MM.1S (cell line): ENCODE results near the gene MMP20.

ENCODE experiments used
- DNase-seq: peaks from one replicate; pipeline ENCODE4 v3.0.0-alpha.2; 2015
- H2AFZ ChIP-seq: fragments of 300-600 bp; sonication (generic); 2 replicates; pipeline ENCODE4 v1.6.0; 2016; ENCODE audit warnings: antibody characterized with exemption, low read length
- H3F3A ChIP-seq: fragments of 300-600 bp; sonication (generic); 2 replicates; pipeline ENCODE4 v1.6.1; 2016; ENCODE audit warnings: mild to moderate bottlenecking, antibody characterized with exemption, low read length, moderate library complexity, mixed read lengths; ENCODE audit not compliant: insufficient read depth
- H3K27ac ChIP-seq: fragments of 300-600 bp; sonication (generic); 2 replicates; pipeline ENCODE4 v1.5.1; 2016; ENCODE audit warnings: mild to moderate bottlenecking, low read length
- H3K27me3 ChIP-seq: fragments of 300-600 bp; sonication (generic); replicated peaks from 2 replicates; pipeline ENCODE4 v1.6.0; 2016; ENCODE audit warnings: low read length; ENCODE audit not compliant: insufficient read depth
- H3K36me3 ChIP-seq: fragments of 300-600 bp; sonication (generic); replicated peaks from 2 replicates; pipeline ENCODE4 v1.6.1; 2016; ENCODE audit warnings: mild to moderate bottlenecking, low read length, mixed read lengths; ENCODE audit not compliant: insufficient read depth
- H3K4me1 ChIP-seq: fragments of 300-600 bp; sonication (generic); 2 replicates; pipeline ENCODE4 v1.6.1; 2016; ENCODE audit warnings: low read length, mixed read lengths
- H3K4me2 ChIP-seq: fragments of 300-600 bp; sonication (generic); 2 replicates; pipeline ENCODE4 v1.6.0; 2016; ENCODE audit warnings: low read depth, low read length
- H3K4me3 ChIP-seq: fragments of 300-600 bp; sonication (generic); 2 replicates; pipeline ENCODE4 v1.5.1; 2016; ENCODE audit warnings: low read length, mixed read lengths
- H3K79me2 ChIP-seq: fragments of 300-600 bp; sonication (generic); 2 replicates; pipeline ENCODE4 v1.6.1; 2016; ENCODE audit warnings: mixed run types, low read length, mixed read lengths
- H3K9ac ChIP-seq: fragments of 300-600 bp; sonication (generic); 2 replicates; pipeline ENCODE4 v1.6.1; 2016; ENCODE audit warnings: low read length, mixed read lengths
- H3K9me2 ChIP-seq: fragments of 300-600 bp; sonication (generic); replicated peaks from 2 replicates; pipeline ENCODE4 v1.6.1; 2016; ENCODE audit warnings: mild to moderate bottlenecking, low read length, mixed read lengths; ENCODE audit not compliant: insufficient read depth
- H3K9me3 ChIP-seq: fragments of 300-600 bp; sonication (generic); replicated peaks from 2 replicates; pipeline ENCODE4 v1.6.1; 2016; ENCODE audit warnings: mild to moderate bottlenecking, low read length, mixed read lengths; ENCODE audit not compliant: insufficient read depth
- H4K20me1 ChIP-seq: fragments of 300-600 bp; sonication (generic); 2 replicates; pipeline ENCODE4 v1.6.1; 2016; ENCODE audit warnings: mild to moderate bottlenecking, low read length, moderate library complexity, mixed read lengths; ENCODE audit not compliant: insufficient read depth
- CTCF ChIP-seq: fragments of 300-600 bp; sonication (generic); IDR thresholded peaks from 2 replicates; pipeline ENCODE4 v1.5.1; 2016; ENCODE audit warnings: antibody characterized with exemption, low read length, mixed read lengths
- EZH2 ChIP-seq: fragments of 300-600 bp; sonication (generic); optimal IDR thresholded peaks from 2 replicates; pipeline ENCODE3; 2017; ENCODE audit warnings: low read depth, mild to moderate bottlenecking, antibody characterized with exemption, low read length, mixed read lengths
- EZH2phosphoT487 ChIP-seq: fragments of 300-600 bp; sonication (generic); IDR thresholded peaks from 2 replicates; pipeline ENCODE4 v1.6.1; 2018; ENCODE audit warnings: antibody characterized with exemption, low read length

Gene MMP20

DNA sequence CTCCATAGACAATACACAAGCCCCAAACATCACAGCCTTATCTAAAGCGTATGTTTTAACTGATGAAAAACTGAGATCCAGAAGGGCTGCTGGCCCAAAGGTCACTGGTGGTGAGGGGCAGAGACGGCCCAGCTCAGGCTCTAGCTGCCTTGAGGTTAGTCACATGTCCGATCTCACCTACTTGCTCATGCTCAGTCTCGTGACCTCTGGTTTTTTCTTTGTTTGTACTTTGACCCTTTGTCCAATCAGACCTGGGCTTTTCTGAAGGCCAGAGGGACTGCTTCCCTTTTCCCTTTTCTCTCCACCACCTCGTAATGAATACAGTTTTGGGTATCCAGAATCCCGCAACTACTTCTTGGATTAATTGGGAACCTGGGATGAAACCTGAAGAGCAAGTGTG, 28.6 kb downstream of the MMP20 start:
- Histone ChIP-seq H3K79me2 (no peaks in the 10 kb centered on the region), H3K9ac (no peak overlapping the region), H3K27me3 (no peaks in the 10 kb centered on the region), H3K4me1 (no peaks in the 10 kb centered on the region), H3K9me2 (no peaks in the 10 kb centered on the region), H3K4me3 (no peak overlapping the region), H4K20me1 (no peaks in the 10 kb centered on the region), H3F3A (no peaks in the 10 kb centered on the region), H2AFZ (no peak overlapping the region), H3K4me2 (no peak overlapping the region), H3K9me3 (no peaks in the 10 kb centered on the region), H3K36me3 (no peaks in the 10 kb centered on the region), H3K27ac (no peak overlapping the region)
- TF ChIP-seq EZH2 (no peak), CTCF (no peak), EZH2phosphoT487 (no peak)
- no peak for DNase-seq

- Histone ChIP-seq H3K4me1 (no peaks in the 10 kb centered on the region), H3K36me3 (no peaks in the 10 kb centered on the region), H4K20me1 (no peaks in the 10 kb centered on the region), H3K79me2 (no peaks in the 10 kb centered on the region), H3K9me2 (no peaks in the 10 kb centered on the region), H3K27me3 (no peaks in the 10 kb centered on the region), H2AFZ (no peak overlapping the region), H3K9me3 (no peaks in the 10 kb centered on the region), H3F3A (no peaks in the 10 kb centered on the region), H3K4me3 (no peak overlapping the region), H3K27ac (no peak overlapping the region), H3K9ac (no peak overlapping the region), H3K4me2 (no peak overlapping the region)
- no peak for TF ChIP-seq EZH2
- TF ChIP-seq CTCF, result peak; percentile 62
- DNase-seq, result peak; percentile 15
Observed at GRCh38 chr11:102592634-102593581, 32.2 kb downstream of the MMP20 start.

DNA sequence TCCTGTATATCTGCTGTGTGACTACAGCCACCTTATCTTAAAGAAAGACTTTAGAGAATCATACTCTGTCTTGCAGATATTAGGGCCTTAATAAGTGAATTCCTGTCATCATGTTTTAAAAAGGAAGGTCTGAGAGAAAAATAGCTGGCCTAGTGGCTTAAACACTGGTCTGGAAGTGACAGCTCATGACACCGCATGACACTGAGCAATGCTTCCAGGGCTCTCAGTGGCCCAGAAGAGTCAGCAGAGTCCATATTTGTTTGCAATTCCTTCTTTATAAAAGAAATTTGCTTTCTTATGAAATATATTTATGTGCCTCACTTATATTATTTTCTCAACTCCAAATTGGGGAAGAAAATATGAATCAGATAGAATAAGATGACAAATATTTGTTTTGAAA, 33.0 kb downstream of the MMP20 start:
- H3K4me1 ChIP-seq, result no peaks in the 10 kb centered on the region
- no peaks in the 10 kb centered on the region for H3K36me3 ChIP-seq
- H3K79me2 ChIP-seq, result no peaks in the 10 kb centered on the region
- H3F3A ChIP-seq, result no peaks in the 10 kb centered on the region
- no peak overlapping the region for H3K9ac ChIP-seq
- no peak overlapping the region for H3K4me2 ChIP-seq
- no peaks in the 10 kb centered on the region for H3K27me3 ChIP-seq
- no peaks in the 10 kb centered on the region for H3K9me3 ChIP-seq
- no peak for TF ChIP-seq CTCF
- no peaks in the 10 kb centered on the region for H4K20me1 ChIP-seq
- H3K9me2 ChIP-seq, result no peaks in the 10 kb centered on the region
- no peak overlapping the region for H2AFZ ChIP-seq
- no peak overlapping the region for H3K4me3 ChIP-seq
- no peak for DNase-seq
- no peak overlapping the region for H3K27ac ChIP-seq
